GM18870 (cell line): Measurements from ENCODE around the gene DNAAF2.
"Not testable (repeated sequence)": the region's sequence is repeated elsewhere in the genome, so short reads cannot be mapped to it uniquely, and the experiment has no call there.

Source experiments
- ATAC-seq: cut with Tn5 transposase; IDR thresholded peaks from one replicate; pipeline ENCODE4 v1.9.1; 2021; ENCODE audit warnings: moderate library complexity; ENCODE audit not compliant: unreplicated experiment

DNAAF2 gene

DNA sequence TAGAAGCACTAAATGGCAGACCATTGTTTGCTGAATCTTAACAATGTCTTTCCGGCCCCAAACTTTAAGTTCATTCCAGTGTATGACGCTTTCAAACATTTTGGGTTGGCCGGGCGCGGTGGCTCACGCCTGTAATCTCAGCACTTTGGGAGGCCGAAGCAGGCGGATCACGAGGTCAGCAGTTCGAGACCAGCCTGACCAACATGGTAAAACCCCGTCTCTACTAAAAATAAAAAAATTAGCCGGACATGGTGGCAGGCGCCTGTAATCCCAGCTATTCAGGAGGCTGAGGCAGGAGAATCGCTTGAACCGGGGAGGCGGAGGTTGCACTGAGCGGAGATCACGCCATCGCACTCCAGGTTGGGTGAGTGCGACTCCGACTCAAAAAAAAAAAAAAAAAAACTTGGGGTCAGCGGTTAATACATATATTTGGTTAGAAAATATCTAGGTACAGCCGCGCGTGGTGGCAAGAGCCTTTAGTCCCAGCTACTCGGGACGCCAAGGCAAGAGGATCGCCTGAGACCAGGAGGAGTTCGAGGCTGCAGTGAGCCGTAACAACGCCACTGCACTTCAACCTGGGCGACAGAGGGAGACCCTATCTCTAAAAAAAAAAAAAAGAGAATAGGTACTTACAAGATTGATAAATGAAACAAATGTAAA lies 49.9 kb downstream of the DNAAF2 start:
- ATAC-seq: not testable (repeated sequence)

DNA sequence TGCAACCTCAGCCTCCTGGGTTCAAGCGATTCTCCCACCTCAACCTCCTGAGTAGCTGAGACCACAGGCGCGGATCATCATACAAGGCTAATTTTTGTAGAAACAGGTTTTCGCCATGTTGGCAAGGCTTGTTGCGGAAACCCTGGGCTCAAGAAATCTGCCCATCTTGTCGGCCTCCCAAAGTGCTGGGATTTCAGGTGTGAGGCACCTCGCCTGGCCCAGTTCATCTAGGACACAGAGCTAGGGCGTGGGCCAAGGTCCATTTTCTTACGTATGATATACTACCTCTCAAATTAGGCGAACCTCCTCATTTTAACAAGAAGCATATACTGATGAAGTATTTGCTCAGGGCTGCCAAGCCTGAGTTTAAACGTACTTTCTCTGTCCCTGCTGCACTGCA lies 51.0 kb downstream of the DNAAF2 start:
- ATAC-seq: no peak

- no peak for ATAC-seq
Measured at GRCh38 chr14:49583629-49584028, 51.4 kb downstream of the DNAAF2 start.

- no peak for ATAC-seq
Measured at GRCh38 chr14:49582113-49582977, 52.7 kb downstream of the DNAAF2 start.

GRCh38 chr14:49581209-49582112 lies 53.6 kb downstream of the DNAAF2 start:
- ATAC-seq: no peak

- ATAC-seq: no peak
Measured at GRCh38 chr14:49579841-49580240, 55.2 kb downstream of the DNAAF2 start.

GRCh38 chr14:49578141-49578540 lies 56.9 kb downstream of the DNAAF2 start:
- no peak for ATAC-seq
